GM18867 (cell line): ENCODE measurements around the gene LUZP1.
A peak's percentile ranks its signal among the peaks of the same experiment; 100 is the strongest.
"Not testable (repeated sequence)": the region's sequence is repeated elsewhere in the genome, so short reads cannot be mapped to it uniquely, and the experiment has no call there.

Experiments
- ATAC-seq: cut with Tn5 transposase; IDR thresholded peaks from one replicate; pipeline ENCODE4 v1.9.1; 2021; ENCODE audit warnings: mild to moderate bottlenecking, moderate library complexity; ENCODE audit not compliant: unreplicated experiment

Gene LUZP1

GRCh38 chr1:23188936-23189452, 20.3 kb upstream of the LUZP1 start:
- not testable (repeated sequence) for ATAC-seq

GRCh38 chr1:23188434-23188884, 19.8 kb upstream of the LUZP1 start:
- no peak for ATAC-seq

- no peak for ATAC-seq
Observed at GRCh38 chr1:23187637-23188036, 19.0 kb upstream of the LUZP1 start.

GRCh38 chr1:23185381-23185780, 16.7 kb upstream of the LUZP1 start:
- ATAC-seq, result no peak

- no peak for ATAC-seq
Observed at GRCh38 chr1:23184212-23184934, 15.7 kb upstream of the LUZP1 start.

- no peak for ATAC-seq
Observed at GRCh38 chr1:23179862-23180261, 11.2 kb upstream of the LUZP1 start.

- no peak for ATAC-seq
Observed at GRCh38 chr1:23178950-23179349, 10.3 kb upstream of the LUZP1 start.

GRCh38 chr1:23178414-23178813, 9.8 kb upstream of the LUZP1 start:
- no peak for ATAC-seq

GRCh38 chr1:23177438-23178380, 9.1 kb upstream of the LUZP1 start:
- peak; percentile 60 for ATAC-seq

GRCh38 chr1:23177031-23177430, 8.4 kb upstream of the LUZP1 start:
- no peak for ATAC-seq

- ATAC-seq, result no peak
Observed at GRCh38 chr1:23174426-23175110, 5.9 kb upstream of the LUZP1 start.

GRCh38 chr1:23171181-23171755, 2.6 kb upstream of the LUZP1 start:
- ATAC-seq, result no peak

- no peak for ATAC-seq
Observed at GRCh38 chr1:23169727-23170335, 1.2 kb upstream of the LUZP1 start.

- no peak for ATAC-seq
Observed at GRCh38 chr1:23169195-23169575, 529 bp upstream of the LUZP1 start.

GRCh38 chr1:23168079-23168444, 594 bp downstream of the LUZP1 start:
- ATAC-seq, result peak; percentile 24

GRCh38 chr1:23167353-23168078, 1.1 kb downstream of the LUZP1 start:
- peak; percentile 19 for ATAC-seq

GRCh38 chr1:23166854-23167253, 1.8 kb downstream of the LUZP1 start:
- ATAC-seq, result no peak

GRCh38 chr1:23163395-23163794, 5.3 kb downstream of the LUZP1 start:
- ATAC-seq, result no peak

GRCh38 chr1:23159963-23160877, 8.4 kb downstream of the LUZP1 start:
- ATAC-seq, result no peak
